Nephron progenitor cell (in vitro differentiated cells): ENCODE results near the gene PTPRU.
"Not testable (repeated sequence)": the region's sequence is repeated elsewhere in the genome, so short reads cannot be mapped to it uniquely, and the experiment has no call there.

Source experiments
- DNase-seq: peaks from one replicate; pipeline ENCODE4 v3.0.0; 2021
- H3K27ac Mint-ChIP-seq: 2 replicates; pipeline ENCODE4 v1.8.0; 2021; ENCODE audit warnings: mild to moderate bottlenecking, moderate library complexity, mixed read lengths
- H3K27me3 Mint-ChIP-seq: 2 replicates; pipeline ENCODE4 v1.8.0; 2021; ENCODE audit warnings: mild to moderate bottlenecking, low read depth, mixed read lengths; ENCODE audit not compliant: poor library complexity
- H3K36me3 Mint-ChIP-seq: 2 replicates; pipeline ENCODE4 v1.8.0; 2021; ENCODE audit warnings: low read depth, mixed read lengths
- H3K4me1 Mint-ChIP-seq: 2 replicates; pipeline ENCODE4 v1.8.0; 2021; ENCODE audit warnings: mixed read lengths
- H3K4me3 Mint-ChIP-seq: 2 replicates; pipeline ENCODE4 v1.8.0; 2021; ENCODE audit warnings: mild to moderate bottlenecking, moderate library complexity, mixed read lengths
- H3K9me3 Mint-ChIP-seq: 2 replicates; pipeline ENCODE4 v1.8.0; 2021; ENCODE audit warnings: mild to moderate bottlenecking, moderate library complexity, mixed read lengths
- TF ChIP-seq, protein P1 (sequence below): fragments of 200-600 bp; sonication (generic); IDR thresholded peaks from 2 replicates; pipeline ENCODE4 v1.5.0; 2021; ENCODE audit warnings: antibody characterized with exemption

Gene PTPRU

DNA sequence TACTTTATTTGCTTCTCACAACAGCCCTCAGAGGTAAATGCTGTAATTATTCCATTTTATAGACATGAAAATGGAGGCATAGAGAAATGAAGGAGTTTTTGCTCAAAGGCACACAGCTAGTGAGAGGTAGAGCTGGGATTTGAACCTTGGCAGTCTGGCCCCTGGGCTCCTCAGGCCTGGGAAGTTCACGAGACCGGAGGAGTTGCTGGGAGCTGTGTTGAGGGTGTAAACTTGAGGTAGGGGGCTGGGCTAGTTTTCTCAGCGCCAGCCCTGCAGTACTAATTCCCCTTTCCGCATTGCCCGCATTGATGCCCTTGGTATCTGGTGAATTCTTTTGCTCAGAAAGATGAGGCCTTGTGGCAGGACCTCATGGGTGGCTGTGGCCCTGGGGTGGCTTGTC is 73.3 kb downstream of the PTPRU start:
- Mint-ChIP-seq H3K27ac (no peak overlapping the region), H3K36me3 (peaks cover 26% of the 10 kb centered on the region), H3K27me3 (no peaks in the 10 kb centered on the region), H3K4me1 (peaks cover 19% of the 10 kb centered on the region), H3K9me3 (no peaks in the 10 kb centered on the region), H3K4me3 (no peak overlapping the region)
- TF ChIP-seq, protein P1, sequence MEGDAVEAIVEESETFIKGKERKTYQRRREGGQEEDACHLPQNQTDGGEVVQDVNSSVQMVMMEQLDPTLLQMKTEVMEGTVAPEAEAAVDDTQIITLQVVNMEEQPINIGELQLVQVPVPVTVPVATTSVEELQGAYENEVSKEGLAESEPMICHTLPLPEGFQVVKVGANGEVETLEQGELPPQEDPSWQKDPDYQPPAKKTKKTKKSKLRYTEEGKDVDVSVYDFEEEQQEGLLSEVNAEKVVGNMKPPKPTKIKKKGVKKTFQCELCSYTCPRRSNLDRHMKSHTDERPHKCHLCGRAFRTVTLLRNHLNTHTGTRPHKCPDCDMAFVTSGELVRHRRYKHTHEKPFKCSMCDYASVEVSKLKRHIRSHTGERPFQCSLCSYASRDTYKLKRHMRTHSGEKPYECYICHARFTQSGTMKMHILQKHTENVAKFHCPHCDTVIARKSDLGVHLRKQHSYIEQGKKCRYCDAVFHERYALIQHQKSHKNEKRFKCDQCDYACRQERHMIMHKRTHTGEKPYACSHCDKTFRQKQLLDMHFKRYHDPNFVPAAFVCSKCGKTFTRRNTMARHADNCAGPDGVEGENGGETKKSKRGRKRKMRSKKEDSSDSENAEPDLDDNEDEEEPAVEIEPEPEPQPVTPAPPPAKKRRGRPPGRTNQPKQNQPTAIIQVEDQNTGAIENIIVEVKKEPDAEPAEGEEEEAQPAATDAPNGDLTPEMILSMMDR: no peak
- no peak for DNase-seq

DNA sequence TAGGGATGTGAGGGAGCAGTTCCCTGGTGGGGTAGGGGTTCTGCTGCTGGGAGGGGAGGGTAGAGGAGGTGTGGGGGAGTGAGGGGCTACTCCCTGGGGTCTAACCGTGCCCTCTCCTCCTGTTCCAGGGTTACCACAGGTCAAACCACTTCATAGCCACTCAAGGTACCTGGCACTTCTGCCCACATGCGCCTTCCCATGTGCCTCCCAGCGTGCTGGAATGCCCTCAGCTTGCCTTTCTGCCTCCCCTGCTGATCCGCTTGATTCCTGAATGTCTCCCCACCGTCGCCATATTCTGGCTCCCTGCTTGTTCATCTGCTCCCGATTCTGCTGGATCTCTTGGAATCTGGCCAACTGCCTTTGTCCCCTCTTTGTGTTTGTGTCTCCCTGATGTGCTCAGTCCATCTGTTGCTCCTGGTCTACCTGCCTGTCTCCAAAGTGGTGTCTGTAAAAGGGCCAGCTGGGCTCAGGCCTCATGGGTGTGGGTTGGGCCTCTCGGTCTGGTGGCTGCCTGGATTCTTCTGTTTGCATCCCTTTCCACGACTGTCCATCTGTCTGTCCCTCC is 74.4 kb downstream of the PTPRU start:
- no peak for DNase-seq

DNA sequence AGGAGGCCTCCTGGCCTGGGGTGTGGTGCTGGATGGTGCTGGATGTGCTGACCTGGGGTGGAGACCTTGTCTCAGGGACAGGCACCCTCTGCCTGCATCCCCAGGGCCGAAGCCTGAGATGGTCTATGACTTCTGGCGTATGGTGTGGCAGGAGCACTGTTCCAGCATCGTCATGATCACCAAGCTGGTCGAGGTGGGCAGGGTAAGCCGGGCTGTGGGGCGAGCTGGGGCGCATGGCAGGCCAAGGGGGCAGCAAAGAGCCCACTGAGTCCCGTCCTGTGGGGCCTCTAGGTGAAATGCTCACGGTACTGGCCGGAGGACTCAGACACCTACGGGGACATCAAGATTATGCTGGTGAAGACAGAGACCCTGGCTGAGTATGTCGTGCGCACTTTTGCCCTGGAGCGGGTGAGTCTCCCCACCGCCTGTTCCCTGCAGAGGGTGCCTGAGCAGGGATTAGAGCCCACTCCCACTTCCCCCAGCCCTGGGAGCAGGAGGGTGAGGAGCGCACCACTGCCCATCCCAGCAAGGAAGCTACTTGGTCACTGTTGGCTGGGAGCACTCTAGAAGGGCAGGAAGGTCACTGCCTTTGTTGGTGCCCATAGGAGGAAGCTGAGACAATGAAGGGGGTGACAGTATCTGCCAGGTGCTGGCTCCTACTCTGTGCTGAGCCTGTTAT is 75.2 kb downstream of the PTPRU start:
- TF ChIP-seq, protein P1: no peak
- no peak overlapping the region for H3K27ac Mint-ChIP-seq
- no peak for DNase-seq
- H3K9me3 Mint-ChIP-seq: no peaks in the 10 kb centered on the region
- H3K27me3 Mint-ChIP-seq: no peaks in the 10 kb centered on the region
- peaks cover 36% of the 10 kb centered on the region for H3K36me3 Mint-ChIP-seq
- H3K4me3 Mint-ChIP-seq: no peak overlapping the region
- peaks cover 13% of the 10 kb centered on the region for H3K4me1 Mint-ChIP-seq

More for the DNA sequence above, 74.4 kb downstream of the PTPRU start:
- H3K4me1 Mint-ChIP-seq: peaks cover 13% of the 10 kb centered on the region
- H3K27ac Mint-ChIP-seq: peak overlapping the region; percentile 20
- H3K9me3 Mint-ChIP-seq: no peaks in the 10 kb centered on the region
- H3K36me3 Mint-ChIP-seq: peaks cover 29% of the 10 kb centered on the region
- no peaks in the 10 kb centered on the region for H3K27me3 Mint-ChIP-seq
- no peak overlapping the region for H3K4me3 Mint-ChIP-seq
- TF ChIP-seq, protein P1: no peak

DNA sequence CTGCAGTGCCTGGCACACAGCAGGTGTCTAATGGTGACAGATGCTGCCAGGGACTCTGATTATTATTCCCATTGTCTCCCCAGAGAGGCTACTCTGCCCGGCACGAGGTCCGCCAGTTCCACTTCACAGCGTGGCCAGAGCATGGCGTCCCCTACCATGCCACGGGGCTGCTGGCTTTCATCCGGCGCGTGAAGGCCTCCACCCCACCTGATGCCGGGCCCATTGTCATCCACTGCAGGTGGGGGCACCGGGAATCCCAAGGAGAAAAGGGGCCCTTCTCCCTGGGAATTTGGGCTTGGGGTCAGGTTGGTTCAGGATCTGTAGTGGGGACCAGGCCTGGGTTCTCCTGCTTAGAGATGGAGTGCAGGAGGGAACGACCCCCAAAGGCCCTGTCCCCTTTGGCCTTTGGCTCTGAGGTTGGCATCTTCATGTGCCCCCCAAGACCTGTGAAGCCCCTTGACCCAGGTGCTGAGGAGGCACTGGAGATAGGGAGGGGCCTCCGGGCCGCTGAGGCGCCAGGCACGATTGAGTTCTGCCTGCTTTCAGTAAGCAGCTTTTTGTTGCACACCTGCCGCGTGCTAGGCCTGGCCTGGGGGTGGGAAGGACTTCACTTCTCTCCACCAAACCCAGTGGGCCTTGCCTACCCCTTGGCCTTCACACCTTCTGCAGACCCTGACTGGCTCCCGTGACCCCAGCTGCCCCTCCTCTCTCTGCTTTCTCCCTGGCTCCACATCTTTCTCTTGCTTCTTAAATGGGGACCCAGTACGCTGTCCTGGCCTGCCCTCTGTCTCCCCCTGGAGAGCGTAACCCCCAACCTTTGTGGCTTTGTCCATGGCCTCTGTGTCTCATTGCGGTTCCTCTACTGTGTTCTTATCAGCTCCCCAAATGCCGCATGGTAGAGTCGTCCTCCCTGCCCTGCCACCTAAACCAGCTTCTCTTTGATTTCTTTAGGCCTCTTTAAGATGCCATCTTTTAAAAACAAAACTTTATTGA is 76.4 kb downstream of the PTPRU start:
- H3K27me3 Mint-ChIP-seq: no peaks in the 10 kb centered on the region
- no peak overlapping the region for H3K4me3 Mint-ChIP-seq
- peak overlapping the region; percentile 76 for H3K27ac Mint-ChIP-seq
- H3K36me3 Mint-ChIP-seq: peaks cover 38% of the 10 kb centered on the region
- H3K4me1 Mint-ChIP-seq: peaks cover 13% of the 10 kb centered on the region
- TF ChIP-seq, protein P1: no peak
- DNase-seq: no peak
- no peaks in the 10 kb centered on the region for H3K9me3 Mint-ChIP-seq

DNA sequence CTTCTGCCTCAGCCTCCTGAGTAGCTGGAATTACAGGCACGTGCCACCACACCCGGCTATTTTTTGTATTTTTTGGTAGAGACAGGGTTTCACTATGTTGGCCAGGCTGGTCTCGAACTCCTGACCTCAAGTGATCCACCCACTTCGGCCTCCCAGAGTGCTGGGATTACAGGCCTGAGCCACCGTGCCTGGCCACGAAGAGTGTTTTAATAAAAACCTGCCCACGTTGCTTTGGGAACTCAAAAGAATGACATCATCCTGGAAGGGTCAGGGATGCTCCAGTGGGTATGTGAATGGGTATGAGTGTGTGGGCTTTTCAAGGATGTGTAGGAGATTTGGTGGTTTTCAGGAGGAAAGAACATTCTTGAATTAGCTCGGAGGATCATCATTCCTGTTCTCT is 78.4 kb downstream of the PTPRU start:
- H3K27me3 Mint-ChIP-seq, H3K27ac Mint-ChIP-seq, H3K4me3 Mint-ChIP-seq, DNase-seq, H3K9me3 Mint-ChIP-seq: not testable (repeated sequence)
- H3K36me3 Mint-ChIP-seq: peaks cover 39% of the 10 kb centered on the region
- H3K4me1 Mint-ChIP-seq: peaks cover 15% of the 10 kb centered on the region

DNA sequence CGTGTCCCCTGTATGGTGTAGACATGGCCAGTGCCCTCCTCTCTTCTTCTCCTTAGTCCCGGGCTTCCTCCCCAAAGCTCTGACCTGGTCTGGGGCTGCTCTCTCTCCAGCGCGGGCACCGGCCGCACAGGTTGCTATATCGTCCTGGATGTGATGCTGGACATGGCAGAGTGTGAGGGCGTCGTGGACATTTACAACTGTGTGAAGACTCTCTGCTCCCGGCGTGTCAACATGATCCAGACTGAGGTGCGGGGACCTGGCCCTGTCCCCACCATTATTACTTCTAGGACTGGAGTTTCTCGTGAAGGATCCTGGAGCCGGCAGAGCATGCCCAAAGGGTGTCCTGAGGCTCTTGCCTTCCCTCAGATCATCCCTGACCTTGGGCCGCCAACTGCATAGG is 78.9 kb downstream of the PTPRU start:
- Mint-ChIP-seq H3K27ac (no peak overlapping the region), H3K9me3 (no peaks in the 10 kb centered on the region), H3K36me3 (peaks cover 44% of the 10 kb centered on the region), H3K27me3 (no peaks in the 10 kb centered on the region), H3K4me3 (no peak overlapping the region), H3K4me1 (peaks cover 15% of the 10 kb centered on the region)
- TF ChIP-seq, protein P1: no peak
- no peak for DNase-seq
